Hepatocyte (in vitro differentiated cells): ENCODE data around the gene DDX20.

Source experiments
- EZH2phosphoT487 ChIP-seq: fragments of 200-600 bp; sonication (generic); IDR thresholded peaks from one replicate; pipeline ENCODE4 v1.6.1; 2018; ENCODE audit warnings: antibody characterized with exemption, mild to moderate bottlenecking, low read depth, moderate library complexity; ENCODE audit not compliant: unreplicated experiment, severe bottlenecking
- TF ChIP-seq, protein P1 (sequence below): fragments of 200-600 bp; sonication (generic); IDR thresholded peaks from 2 replicates; pipeline ENCODE4 v1.5.1; 2016; ENCODE audit warnings: antibody characterized with exemption, mild to moderate bottlenecking; ENCODE audit not compliant: poor library complexity

DNA sequence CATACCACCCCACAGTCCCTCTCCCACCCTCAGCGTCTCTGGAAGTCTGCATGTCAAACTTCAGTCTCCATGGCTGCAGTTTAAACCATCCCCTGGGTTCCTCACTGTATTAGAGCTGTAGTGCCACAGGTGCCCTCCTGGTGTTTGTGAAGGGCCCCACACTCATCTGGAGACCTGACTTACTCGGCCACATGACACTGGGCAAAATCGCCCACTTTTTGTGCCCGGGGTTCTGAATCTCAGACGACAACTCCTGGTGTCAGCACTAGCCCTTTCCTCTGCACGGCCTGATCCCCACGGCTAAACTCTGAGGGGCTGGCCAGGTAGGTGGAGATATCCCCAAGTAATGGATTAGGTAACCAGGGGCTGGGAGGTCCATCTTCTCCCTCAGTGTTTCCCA is 23.0 kb upstream of the DDX20 start:
- TF ChIP-seq, protein P1, sequence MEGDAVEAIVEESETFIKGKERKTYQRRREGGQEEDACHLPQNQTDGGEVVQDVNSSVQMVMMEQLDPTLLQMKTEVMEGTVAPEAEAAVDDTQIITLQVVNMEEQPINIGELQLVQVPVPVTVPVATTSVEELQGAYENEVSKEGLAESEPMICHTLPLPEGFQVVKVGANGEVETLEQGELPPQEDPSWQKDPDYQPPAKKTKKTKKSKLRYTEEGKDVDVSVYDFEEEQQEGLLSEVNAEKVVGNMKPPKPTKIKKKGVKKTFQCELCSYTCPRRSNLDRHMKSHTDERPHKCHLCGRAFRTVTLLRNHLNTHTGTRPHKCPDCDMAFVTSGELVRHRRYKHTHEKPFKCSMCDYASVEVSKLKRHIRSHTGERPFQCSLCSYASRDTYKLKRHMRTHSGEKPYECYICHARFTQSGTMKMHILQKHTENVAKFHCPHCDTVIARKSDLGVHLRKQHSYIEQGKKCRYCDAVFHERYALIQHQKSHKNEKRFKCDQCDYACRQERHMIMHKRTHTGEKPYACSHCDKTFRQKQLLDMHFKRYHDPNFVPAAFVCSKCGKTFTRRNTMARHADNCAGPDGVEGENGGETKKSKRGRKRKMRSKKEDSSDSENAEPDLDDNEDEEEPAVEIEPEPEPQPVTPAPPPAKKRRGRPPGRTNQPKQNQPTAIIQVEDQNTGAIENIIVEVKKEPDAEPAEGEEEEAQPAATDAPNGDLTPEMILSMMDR, result no peak
- no peak for TF ChIP-seq EZH2phosphoT487
